Esophagus squamous epithelium (tissue), 4 donors: Measurements from ENCODE around the gene HES4.

Experiments used
- POLR2A ChIP-seq, 4 donors: fragments of 450-650 bp; IDR thresholded peaks; one replicate each; pipeline ENCODE4 v1.6.1; 2017; ENCODE audit warnings: antibody characterized with exemption in 4 of 4, mild to moderate bottlenecking in 4 of 4, moderate library complexity in 3 of 4
- TF ChIP-seq, protein P1 (sequence below), 6 experiments: fragments of 450-650 bp in 4 of 6; fragments of 200-600 bp in 2 of 6; sonication (generic) in 2 of 6; IDR thresholded peaks; one replicate each; pipeline ENCODE4 v1.5.1; 2016 to 2019; ENCODE audit warnings: antibody characterized with exemption in 6 of 6, mild to moderate bottlenecking in 4 of 6, moderate library complexity in 4 of 6

DNA sequence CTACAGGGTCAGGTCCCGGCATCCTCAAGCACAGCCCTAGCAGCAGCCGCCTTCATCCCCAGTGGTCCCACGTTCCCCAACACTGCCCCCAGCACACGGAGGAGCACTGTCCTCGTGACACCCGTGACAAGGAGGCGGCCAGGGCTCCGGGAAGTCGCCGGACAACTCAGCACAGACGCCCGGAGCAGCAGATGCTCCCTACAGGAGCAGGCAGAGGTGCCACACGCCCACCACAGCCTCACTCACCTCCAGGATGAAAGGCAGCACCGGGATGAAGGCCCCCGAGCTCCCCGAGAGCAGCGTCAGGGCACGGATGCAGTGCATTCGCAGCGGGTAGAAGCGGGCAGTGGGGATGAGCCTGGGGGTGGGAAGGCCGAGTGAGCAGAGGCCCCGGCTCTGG lies 49.0 kb downstream of the HES4 start:
- TF ChIP-seq, protein P1, sequence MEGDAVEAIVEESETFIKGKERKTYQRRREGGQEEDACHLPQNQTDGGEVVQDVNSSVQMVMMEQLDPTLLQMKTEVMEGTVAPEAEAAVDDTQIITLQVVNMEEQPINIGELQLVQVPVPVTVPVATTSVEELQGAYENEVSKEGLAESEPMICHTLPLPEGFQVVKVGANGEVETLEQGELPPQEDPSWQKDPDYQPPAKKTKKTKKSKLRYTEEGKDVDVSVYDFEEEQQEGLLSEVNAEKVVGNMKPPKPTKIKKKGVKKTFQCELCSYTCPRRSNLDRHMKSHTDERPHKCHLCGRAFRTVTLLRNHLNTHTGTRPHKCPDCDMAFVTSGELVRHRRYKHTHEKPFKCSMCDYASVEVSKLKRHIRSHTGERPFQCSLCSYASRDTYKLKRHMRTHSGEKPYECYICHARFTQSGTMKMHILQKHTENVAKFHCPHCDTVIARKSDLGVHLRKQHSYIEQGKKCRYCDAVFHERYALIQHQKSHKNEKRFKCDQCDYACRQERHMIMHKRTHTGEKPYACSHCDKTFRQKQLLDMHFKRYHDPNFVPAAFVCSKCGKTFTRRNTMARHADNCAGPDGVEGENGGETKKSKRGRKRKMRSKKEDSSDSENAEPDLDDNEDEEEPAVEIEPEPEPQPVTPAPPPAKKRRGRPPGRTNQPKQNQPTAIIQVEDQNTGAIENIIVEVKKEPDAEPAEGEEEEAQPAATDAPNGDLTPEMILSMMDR (IDR thresholded peaks at IDR 0.05) = no peak
- no peak for TF ChIP-seq POLR2A (IDR thresholded peaks at IDR 0.05)
